Posterior cingulate gyrus (tissue), 11 donors: ENCODE measurements around the gene NT5DC2.

ENCODE experiments used
- DNase-seq, 10 donors: peaks; one replicate each; pipeline versions ENCODE4 v3.0.0 to v3.0.0-alpha.2; 2020 to 2021; ENCODE audit warnings: mixed read lengths in 3 of 10
- intact Hi-C: fragments of 100-400 bp; cut with DNase I; formaldehyde crosslinking; loops from one replicate; pipeline ENCODE4 v1.15.1; 2023

NT5DC2 gene

DNA sequence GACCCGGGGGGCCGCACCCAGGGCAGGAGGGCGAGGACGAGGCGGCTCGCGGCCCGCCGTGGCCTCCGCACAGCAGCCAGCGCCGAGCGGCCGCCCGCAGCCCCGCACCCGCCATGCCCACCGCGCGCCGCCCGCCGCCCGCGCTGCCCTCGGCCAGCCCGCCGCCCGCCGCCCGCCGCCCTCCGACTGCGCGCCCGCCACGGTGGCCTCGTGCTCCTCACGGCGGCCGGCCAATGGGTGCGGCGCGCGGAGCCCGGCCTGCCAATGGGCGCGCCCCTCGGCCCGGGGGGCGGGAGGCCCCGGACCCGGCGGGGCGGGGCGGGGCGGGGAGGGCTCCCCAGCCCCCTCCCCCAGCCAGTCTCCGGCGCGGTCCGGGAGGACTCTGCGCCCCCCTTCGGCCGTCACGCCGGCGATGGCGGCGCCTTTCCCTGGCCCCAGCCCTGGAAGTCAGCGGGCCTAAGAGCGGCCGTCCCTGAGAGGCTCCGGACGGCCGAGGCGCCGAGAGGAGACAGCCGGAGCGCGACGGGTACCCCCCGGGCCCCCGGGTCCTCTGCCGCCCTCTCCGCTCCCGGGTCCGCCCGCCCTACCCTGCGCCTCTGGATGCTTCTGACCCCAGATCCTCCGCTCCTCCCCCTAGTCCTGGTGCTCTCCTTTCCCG is at the start of gene NT5DC2:
TSS of gene NT5DC2 (minus strand) at position 235 of the 658 bp plus-strand sequence. CDS start at position 115, 120 bp downstream.
- intact Hi-C loops = no loop called here
- peak in 9 of 10 donors; percentile 24 to 94 (median 59) for DNase-seq

DNA sequence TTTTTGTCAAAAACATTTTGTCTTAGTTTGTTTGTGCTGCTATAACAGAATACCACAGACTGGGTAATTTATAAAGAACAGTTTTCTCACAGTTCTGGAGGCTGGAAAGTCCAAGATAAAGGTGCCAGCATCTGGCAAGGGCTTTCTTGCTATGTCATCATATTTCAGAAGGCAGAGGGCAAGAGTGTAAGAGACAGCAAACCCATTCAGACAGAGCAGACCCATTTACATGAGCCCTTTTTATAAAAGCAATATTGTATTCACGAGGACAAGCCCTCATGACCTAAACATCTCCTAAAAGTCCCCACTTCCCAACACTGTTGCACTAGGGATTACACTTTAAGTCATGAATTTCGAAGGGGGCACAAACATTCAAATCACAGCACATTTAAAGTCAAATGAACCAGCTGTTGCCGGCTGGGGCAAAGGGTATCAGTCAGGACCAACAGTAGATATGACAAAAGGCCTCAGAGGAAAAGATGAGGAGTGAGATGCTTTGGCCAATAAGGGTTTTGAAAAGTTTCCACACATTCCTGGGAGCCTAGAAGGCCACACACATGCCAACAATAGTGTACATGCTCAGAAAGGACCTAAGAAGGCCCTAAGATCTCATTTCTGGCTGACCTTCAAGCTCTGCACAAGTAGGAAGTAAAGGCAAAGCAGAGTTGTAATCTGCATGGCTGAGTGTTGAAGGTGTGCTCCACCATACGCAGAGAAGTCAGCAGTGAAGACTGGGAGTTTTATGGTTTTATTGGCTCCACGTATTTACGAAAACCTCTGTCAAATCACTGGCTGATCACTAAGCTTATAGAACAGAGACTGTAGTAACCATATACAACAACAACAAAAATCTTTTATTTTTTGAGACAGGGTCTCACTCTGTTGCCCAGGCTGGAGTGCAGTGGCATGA is 40.7 kb upstream of the NT5DC2 start:
- no peak for DNase-seq
- intact Hi-C loops = no loop called here

DNA sequence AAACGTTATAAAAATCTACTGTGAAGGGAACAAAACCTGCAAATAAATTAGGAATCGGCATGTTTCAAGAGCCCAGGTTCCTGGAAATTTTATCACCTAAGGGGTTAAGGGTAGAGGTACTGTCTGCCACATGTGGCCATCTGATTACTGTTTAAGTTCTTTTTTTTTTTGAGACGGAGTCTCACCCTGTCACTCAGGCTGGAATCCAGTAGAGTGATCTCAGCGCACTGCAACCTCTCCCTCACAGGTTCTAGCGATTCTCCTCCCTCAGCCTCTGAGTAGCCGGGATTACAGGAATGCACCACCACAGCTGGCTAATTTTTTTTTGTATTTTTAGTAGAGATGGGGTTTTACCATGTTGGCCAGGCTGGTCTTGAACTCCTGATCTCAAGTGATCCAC is 38.6 kb upstream of the NT5DC2 start:
- intact Hi-C loops = no loop called here
- DNase-seq = no peak

DNA sequence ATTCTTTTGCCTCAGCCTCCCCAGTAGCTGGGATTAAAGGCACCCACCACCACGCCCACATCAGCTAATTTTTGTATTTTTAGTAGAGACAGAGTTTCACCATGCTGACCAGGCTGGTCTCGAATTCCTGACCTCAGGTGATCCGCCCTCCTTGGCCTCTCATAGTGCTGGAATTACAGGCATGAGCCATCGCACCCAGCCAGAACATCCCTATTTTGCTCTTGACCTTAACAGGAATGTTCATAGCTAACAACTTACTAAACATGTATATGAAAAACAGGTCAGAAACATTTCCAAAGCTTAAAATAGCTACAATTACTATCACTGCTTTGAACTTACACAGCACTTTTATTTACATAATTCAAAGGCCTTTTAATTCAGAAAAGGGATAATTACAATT is 36.4 kb upstream of the NT5DC2 start:
- DNase-seq = no peak
- intact Hi-C loops = no loop called here

DNA sequence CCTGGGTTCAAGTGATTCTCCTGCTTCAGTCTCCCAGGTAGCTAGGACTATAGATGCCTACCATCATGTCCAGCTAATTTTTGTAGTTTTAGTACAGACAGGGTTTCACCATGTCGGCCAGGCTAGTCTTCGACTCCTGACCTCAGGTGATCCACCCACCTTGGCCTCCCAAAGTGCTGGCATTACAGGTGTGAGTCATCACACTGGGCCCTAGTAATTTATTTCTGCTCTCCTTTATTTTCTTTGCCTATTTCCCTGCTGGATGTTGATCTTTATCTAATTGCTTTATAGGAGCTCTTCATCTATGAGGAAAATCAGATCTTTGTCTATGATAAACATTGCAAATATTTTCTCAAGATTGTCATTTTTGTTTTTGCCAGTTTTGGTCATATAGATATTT is 34.4 kb upstream of the NT5DC2 start:
- no peak for DNase-seq
- intact Hi-C loops = no loop called here

DNA sequence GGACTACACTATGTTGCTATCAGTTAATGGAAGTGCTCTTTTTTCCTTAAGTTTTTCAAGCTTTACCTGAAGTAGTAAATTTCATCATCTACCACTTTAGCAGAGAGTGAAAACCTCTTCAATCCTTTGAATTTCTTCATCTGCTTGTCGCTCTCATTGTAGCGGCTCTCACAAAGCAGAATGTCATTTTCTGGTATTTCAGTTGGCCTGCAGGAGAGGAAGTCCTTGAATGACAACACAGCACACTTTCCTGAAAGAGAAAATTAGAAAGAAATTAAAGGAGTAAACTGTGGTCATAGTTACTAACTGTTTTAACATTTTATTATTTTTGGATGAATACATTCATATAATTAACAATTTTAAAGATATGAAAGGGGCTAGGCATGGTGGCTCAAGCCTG is 30.3 kb upstream of the NT5DC2 start:
- no peak for DNase-seq
- intact Hi-C loops = no loop called here

DNA sequence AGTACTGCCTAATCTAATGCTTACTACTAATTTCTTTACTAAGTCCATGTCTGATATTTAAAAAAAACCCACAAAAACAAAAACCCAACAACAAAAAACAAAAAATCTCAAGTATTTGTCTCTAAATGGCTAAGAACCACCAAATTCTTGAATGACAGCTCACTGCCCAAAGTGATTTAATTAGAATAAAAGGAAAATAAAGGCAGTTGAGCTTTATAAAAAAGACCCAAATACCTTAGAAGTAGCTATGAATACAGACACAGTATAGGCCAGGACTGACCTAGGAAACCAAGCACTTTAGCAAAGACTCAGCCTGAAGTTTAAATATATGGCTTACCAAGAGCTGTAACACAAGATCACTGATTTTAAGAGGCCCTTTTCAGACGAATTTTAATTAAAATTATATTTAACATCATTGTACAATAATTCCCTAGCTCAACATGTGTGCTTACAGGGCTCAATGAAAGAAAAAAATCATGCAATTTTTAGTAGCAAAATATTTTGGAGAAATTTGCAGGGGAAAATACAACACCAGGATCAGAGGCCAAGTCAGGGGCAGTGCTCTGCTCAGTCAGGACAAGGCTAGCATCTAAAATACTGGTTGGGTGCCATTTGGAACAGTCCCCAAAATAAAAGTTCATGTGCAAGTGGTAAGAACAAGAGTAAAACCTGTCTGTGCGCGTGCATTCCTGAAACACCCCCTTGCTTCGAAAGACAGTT is 27.5 kb upstream of the NT5DC2 start:
- intact Hi-C loops = no loop called here

DNA sequence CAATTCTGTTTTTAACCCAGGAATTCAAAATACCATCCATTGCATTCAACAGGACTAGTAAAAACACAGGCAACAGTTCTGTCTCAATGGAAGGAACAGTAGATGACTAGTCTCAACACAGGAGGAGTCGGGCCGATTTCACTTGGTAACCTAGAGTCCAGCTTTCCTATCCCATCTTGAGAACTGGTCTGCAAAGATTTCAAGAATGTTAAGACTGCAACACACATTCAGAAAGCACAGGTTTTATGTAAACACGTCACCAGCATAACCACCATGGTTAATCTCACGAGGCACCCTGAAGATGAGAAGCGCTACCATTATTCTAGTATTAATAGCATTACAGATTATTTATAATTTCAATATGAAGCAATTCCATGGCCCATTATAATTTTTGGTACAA is 24.8 kb upstream of the NT5DC2 start:
- no peak for DNase-seq
- intact Hi-C loops = no loop called here

More for the DNA sequence above, 27.5 kb upstream of the NT5DC2 start:
- DNase-seq = no peak

DNA sequence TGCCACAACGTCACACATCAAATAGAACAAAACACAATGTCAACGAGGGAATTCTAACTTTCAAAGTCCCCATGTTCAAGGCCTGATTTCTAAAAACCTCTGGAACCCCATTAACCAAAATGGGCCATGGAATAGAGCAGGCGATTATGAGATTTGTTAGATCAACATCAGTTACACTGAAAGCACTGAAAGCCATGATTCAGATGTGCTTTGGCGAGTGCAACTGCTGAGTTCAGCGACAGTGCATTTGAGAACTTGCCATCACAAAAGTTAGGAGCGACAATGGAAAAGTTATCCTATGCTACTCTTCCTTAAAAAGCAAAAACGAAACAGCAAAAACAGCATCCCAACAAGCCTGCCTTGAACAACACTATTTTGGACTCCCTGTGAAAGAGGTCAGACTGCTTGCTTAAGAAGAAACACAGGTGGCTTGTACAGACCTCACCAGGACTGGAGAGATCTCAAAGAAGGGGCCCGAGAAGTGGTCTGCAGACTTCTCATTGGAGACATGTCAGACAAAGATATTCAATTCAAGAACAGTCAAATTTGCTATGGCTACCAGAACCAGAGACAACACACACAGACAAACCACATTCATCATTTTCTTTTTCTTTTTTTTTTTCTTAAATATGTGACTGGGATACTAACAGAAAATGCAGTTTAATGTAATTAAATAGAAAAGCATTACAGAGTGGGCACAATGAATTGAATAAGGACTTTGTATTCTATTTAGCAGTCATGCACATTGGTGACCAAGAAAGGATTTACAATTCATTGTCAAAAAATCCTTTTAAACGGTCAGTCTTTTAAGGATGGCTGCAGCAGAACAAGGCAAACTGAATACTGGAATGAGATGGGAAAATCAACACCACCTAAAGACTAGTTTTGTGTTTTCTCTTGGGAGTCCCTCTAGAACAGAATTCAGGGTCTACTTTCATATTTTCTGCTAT is 23.6 kb upstream of the NT5DC2 start:
- no peak for DNase-seq
- intact Hi-C loops = no loop called here

DNA sequence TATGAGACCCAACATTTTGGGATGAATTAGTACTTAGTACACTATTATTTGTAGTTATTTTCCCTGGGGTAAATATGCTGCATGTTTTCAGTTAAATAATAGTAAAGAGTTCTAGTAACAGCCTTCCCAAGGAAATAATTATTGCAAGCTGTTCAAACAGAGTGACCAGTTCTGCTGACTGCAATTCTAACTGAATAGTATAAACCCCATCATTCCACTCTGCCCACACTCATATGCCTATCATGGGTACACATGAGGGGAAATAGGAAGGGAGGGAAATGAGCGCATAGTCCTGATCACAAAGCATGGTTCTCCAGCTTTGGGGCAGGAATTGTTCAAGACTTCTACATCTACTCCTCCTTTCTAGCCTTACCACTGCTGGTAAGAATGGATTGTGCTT is 21.4 kb upstream of the NT5DC2 start:
- intact Hi-C loops = no loop called here
- DNase-seq = no peak

DNA sequence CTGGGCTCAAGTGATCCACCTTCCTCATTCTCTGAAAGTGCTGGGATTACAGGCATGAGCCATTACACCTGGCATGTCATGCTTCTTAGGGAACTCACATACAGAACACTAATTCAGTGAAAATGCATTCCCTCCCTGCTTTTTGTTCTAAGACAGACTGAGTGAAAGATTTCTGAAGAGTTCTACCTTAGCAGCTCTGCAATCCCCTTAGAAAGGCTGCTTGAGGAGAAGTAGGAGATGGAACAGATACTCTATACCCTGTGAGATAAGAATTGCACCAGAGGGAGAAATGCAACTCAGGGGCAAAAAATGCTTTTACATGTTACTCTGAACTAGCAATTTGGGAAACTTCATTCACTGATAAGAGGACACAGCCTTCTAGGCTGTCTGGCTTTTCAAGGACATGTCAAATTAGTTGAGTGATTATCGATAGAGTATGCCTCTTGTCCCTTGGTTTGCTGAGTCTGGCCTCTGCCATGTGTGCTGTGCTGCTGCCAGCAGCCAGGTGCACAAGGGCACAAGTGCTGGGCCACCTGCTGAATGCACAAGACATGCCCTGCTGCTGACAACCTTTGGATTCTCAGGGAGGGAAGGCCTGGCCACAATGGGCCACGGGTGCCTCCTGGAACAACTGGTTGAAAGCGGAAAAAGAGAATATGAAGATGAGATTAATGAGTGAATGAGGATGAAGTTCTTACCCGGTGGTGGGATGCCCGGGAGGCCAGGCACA is 20.5 kb upstream of the NT5DC2 start:
- intact Hi-C loops = no loop called here
- DNase-seq = peak in 1 of 10 donors; percentile 67

DNA sequence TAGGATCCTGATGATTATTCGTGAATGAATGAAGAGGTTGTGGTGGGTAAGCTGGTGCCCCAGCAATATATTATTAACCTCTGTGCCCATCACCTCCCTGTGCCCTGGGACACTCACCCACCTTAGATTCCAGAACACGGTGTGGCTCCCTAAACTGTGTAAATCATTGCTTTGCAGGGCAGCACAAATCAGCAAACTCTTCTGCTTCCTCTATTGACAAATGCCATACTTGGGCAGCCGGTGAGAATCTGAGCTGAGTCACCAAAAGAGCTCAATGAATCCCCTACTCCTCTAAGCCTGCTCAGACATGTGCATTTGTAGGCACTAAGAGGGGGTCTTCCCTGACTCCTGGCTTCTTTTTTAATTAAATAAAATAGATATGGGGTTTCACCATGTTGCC is 18.4 kb upstream of the NT5DC2 start:
- no peak for DNase-seq
- intact Hi-C loops = no loop called here

DNA sequence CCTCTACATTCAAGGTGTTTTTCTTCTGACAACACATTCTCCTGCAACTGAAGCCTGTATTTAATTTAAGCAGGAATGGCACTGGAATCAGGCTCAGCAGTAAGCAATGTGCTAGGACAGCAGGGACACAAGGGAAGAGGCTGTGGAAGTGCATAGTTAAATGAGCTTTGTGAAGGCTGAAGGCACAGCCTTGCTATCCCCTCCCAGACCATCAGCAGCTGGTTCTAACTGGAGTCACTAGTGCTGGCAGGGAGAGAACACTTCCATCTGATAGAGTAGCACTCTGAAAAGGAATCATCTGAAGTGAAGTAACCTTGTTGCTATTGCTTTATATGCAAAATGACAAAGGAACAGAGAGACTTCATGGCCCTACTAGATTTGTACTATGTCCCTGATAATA is 17.5 kb upstream of the NT5DC2 start:
- intact Hi-C loops = no loop called here
- no peak for DNase-seq

DNA sequence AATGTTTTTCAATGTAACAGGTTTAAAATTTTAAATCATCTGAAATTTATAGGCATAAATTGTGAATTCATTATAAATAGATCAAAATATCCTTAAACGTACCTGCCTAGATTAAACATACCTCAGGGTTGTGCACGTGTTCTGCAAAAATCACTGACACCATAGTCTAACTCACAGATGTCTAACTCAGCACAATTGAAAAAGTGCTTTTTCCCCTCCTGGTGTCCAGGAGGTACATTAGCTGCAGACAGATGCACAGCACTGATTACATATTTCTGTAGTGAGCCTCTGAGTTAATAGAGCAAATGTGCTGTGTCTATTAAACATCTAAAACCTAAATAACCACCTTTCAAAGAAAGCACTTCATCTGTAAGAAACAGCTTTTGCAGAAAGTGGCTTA is 13.5 kb upstream of the NT5DC2 start:
- no peak for DNase-seq
- intact Hi-C loops = no loop called here

DNA sequence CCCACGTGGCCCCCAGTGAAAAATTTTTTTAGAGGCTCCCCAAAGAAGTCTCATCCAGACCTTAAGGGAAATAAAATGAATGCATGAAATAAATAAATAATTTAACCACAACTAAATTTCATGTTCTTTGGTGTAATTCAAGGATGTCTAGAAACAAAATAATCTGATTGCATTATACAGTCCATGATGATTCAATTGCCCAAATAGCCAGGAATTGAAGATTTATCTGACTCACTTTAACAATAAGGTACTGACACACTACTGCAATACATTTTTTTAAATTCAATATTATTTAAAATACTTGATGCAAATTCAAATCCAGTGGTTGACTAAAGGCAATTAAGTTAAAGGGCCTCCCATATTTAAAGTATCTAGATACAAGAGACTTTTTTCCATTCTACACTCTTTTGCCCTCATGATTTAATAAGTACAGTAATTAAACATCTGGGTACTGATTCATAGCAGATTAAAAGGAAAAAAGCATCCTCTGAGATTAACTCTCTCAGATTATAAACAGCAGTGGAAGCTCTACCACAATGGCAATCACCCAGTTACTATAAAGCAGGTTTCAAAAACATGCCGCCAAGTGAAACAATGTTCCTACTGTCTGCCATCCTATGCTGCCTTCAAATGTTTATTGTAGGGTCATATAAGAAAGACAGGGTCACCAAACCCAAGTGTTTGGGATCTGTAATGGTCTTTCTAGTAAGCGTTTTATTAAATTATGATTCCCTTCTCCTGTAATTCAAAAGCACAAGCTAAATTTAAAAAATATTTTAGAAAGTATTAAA is 12.6 kb upstream of the NT5DC2 start:
- intact Hi-C loops = no loop called here

DNA sequence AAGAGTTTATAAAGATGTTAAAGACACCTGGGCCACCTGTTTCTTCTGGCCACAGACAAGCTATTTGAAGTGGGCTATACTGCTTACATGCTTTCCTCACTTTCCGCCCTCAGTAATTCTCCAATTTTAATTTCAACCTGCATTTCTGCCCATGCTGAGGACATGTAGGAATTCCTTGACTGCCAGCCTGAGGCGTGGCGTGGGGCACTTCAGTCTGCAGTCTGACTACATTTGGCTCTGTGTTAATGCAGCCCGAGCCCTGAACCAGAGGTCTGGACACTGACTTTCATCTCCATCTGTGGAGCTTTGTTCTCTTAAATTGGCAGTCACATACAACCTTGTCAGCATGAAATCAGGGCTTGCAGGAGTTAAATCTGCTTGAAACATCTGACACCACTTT is 11.3 kb upstream of the NT5DC2 start:
- peak in 1 of 10 donors; percentile 65 for DNase-seq
- intact Hi-C loops = no loop called here

More for the DNA sequence above, 12.6 kb upstream of the NT5DC2 start:
- DNase-seq = no peak

DNA sequence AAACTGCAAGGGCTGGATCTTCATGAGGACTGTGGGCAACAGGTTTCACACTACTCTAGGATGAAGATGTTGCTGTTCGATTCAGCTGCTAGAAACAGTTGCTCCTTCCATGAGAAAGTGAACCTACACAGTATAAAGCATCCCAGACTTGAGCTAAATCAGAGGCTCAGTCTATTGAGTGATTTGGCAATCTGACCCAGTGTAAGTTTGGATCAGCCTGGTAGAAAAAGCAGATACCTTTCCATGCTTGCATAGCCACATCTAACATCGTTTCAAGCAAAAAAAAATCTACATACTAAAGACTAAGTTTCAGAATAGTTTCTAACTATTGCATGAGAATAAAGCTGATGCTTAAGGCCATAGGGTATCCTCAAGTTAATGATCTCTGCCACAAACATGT is 7.4 kb upstream of the NT5DC2 start:
- intact Hi-C loops = no loop called here
- DNase-seq = no peak

DNA sequence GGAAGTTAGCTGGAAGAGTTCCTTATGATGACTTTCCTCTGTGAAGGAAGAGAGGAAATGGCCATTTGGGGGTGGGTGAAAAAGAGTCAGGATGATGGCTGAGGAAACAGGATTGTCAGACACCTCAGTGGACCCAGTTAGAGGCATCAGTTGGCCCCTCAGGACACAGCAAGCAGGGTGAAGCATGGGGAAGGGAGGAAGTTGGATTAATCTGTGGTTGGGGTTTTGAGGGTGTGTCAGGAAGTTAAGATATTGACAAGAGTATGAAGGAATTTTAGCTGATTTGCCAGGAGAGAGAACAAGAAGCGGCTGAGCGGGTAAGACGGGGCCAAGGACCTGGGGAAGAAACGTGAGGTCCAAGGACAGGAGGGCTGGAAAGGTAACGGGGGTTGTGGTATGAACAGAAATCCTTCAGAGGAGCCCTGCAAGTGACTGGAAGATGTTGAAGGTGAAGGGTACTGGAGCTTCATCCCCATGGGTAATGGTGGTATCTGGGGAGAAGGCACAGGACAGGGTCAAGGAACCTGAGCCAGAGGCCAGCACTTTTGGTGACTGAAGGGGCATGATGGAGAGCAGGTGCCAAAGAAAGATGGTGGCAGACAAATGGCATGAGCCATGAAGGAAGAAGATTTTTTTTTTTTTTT is 5.5 kb upstream of the NT5DC2 start:
- DNase-seq = peak in 1 of 10 donors; percentile 28
- intact Hi-C loops = no loop called here
